Breast epithelium (tissue), 4 donors: Measurements from ENCODE around the gene LMTK2. TPM values are rescaled to one million over a fixed set of nuclear protein-coding genes. Genes with fewer than 3 reads are reported as not detected.
"Not testable (repeated sequence)": the region's sequence is repeated elsewhere in the genome, so short reads cannot be mapped to it uniquely, and the experiment has no call there.

ENCODE experiments used
- DNase-seq, 2 donors: peaks; one replicate each; pipeline ENCODE4 v3.0.0-alpha.2; 2019; ENCODE audit warnings: low spot score in 2 of 2
- H3K27ac ChIP-seq, 2 donors: fragments of 200-600 bp; sonication (generic) in 1 of 2; one replicate each; pipeline ENCODE4 v1.5.1; 2016 to 2019; ENCODE audit warnings: mild to moderate bottlenecking in 1 of 2
- H3K27me3 ChIP-seq, 2 donors: fragments of 200-600 bp; sonication (generic) in 1 of 2; one replicate each; pipeline versions ENCODE4 v1.5.1 to v1.6.0; 2017 to 2019; ENCODE audit warnings: control low read depth in 1 of 2, mild to moderate bottlenecking in 1 of 2
- H3K36me3 ChIP-seq: fragments of 200-600 bp; one replicate; pipeline ENCODE4 v1.5.1; 2019
- H3K4me1 ChIP-seq, 2 donors: fragments of 200-600 bp; sonication (generic); one replicate each; pipeline ENCODE4 v1.5.1; 2016 to 2019; ENCODE audit warnings: control low read depth in 1 of 2
- H3K4me3 ChIP-seq, 3 donors: fragments of 200-600 bp; sonication (generic); 1 replicate in 2 of 3; 2 replicates in 1 of 3; pipeline ENCODE4 v1.5.1; 2016 to 2019; ENCODE audit warnings: mild to moderate bottlenecking in 3 of 3, moderate library complexity in 2 of 3
- H3K9me3 ChIP-seq, 2 donors: fragments of 200-600 bp; sonication (generic) in 1 of 2; one replicate each; pipeline ENCODE4 v1.5.1; 2016 to 2019; ENCODE audit warnings: control low read depth in 1 of 2
- CTCF ChIP-seq, 3 donors: fragments of 450-650 bp; IDR thresholded peaks; one replicate each; pipeline ENCODE4 v1.5.1; 2016 to 2017; ENCODE audit warnings: antibody characterized with exemption in 3 of 3, mild to moderate bottlenecking in 3 of 3, moderate library complexity in 3 of 3
- POLR2A ChIP-seq: fragments of 450-650 bp; IDR thresholded peaks from one replicate; pipeline ENCODE4 v1.6.1; 2016; ENCODE audit warnings: antibody characterized with exemption, mild to moderate bottlenecking, moderate library complexity
- POLR2AphosphoS5 ChIP-seq, 3 donors: sonication (generic); formaldehyde crosslinking; IDR thresholded peaks; one replicate each; pipeline ENCODE4 v1.6.1; 2017; ENCODE audit warnings: antibody characterized with exemption in 3 of 3
- intact Hi-C: fragments of 100-400 bp; cut with DNase I; formaldehyde crosslinking; loops from one replicate; pipeline ENCODE4 v1.15.1; 2023; ENCODE audit warnings: low total_unique reads
- total RNA-seq, 3 donors: library from RNA; depleted of rRNA; stranded (reverse); fragments of >200 nt; gene quantifications; one replicate each; pipeline ENCODE4 v1.1.0, GENCODE V29; 2016

The LMTK2 gene
- total RNA-seq, 3 donors from 2014 or later, result 9.4 to 16.7 (median 14.1) TPM

GRCh38 chr7:98217623-98218582 is 111.2 kb downstream of the LMTK2 start:
- TF ChIP-seq POLR2A, result no peak
- TF ChIP-seq CTCF (IDR thresholded peaks at IDR 0.05), result no peak
- TF ChIP-seq POLR2AphosphoS5 (IDR thresholded peaks at IDR 0.05), result no peak
- DNase-seq, result no peak
- no peak overlapping the region for H3K4me3 ChIP-seq
- no peaks in the 10 kb centered on the region for H3K4me1 ChIP-seq
- no peak overlapping the region for H3K27ac ChIP-seq
- intact Hi-C loops, result no loop called here
- no peaks in the 10 kb centered on the region for H3K9me3 ChIP-seq
- no peaks in the 10 kb centered on the region for H3K36me3 ChIP-seq
- H3K27me3 ChIP-seq, result no peaks in the 10 kb centered on the region

- H3K4me3 ChIP-seq, intact Hi-C loops, H3K36me3 ChIP-seq, H3K9me3 ChIP-seq, H3K27ac ChIP-seq, H3K27me3 ChIP-seq, H3K4me1 ChIP-seq, DNase-seq: not testable (repeated sequence)
Measured at GRCh38 chr7:98219382-98219781, 112.7 kb downstream of the LMTK2 start.

- Histone ChIP-seq H3K27ac (no peak overlapping the region), H3K36me3 (no peaks in the 10 kb centered on the region), H3K27me3 (no peaks in the 10 kb centered on the region), H3K9me3 (no peaks in the 10 kb centered on the region), H3K4me3 (no peak overlapping the region), H3K4me1 (no peaks in the 10 kb centered on the region)
- intact Hi-C loops, result no loop called here
- no peak for DNase-seq
- TF ChIP-seq POLR2A (no peak), CTCF (IDR thresholded peaks at IDR 0.05) (no peak), POLR2AphosphoS5 (IDR thresholded peaks at IDR 0.05) (no peak)
Measured at GRCh38 chr7:98221611-98222532, 115.2 kb downstream of the LMTK2 start.

GRCh38 chr7:98222533-98223195 is 116.0 kb downstream of the LMTK2 start:
- intact Hi-C loops, result no loop called here
- H3K36me3 ChIP-seq, result no peaks in the 10 kb centered on the region
- no peak overlapping the region for H3K4me3 ChIP-seq
- H3K27me3 ChIP-seq, result no peaks in the 10 kb centered on the region
- DNase-seq, result no peak
- TF ChIP-seq CTCF (IDR thresholded peaks at IDR 0.05), result no peak
- no peak overlapping the region for H3K27ac ChIP-seq
- no peaks in the 10 kb centered on the region for H3K4me1 ChIP-seq
- no peaks in the 10 kb centered on the region for H3K9me3 ChIP-seq

- no peaks in the 10 kb centered on the region for H3K4me1 ChIP-seq
- no peak overlapping the region for H3K4me3 ChIP-seq
- no peak overlapping the region for H3K27ac ChIP-seq
- TF ChIP-seq CTCF (IDR thresholded peaks at IDR 0.05) (no peak), POLR2A (no peak), POLR2AphosphoS5 (IDR thresholded peaks at IDR 0.05) (no peak)
- no peak for DNase-seq
- intact Hi-C loops, result no loop called here
- H3K27me3 ChIP-seq, result no peaks in the 10 kb centered on the region
- H3K36me3 ChIP-seq, result no peaks in the 10 kb centered on the region
- H3K9me3 ChIP-seq, result no peaks in the 10 kb centered on the region
Measured at GRCh38 chr7:98223351-98223897, 116.8 kb downstream of the LMTK2 start.
